Ishikawa (cell line): ENCODE results near the gene LRRC59.
A peak's percentile ranks its signal among the peaks of the same experiment; 100 is the strongest.

ENCODE experiments used
- CEBPB ChIP-seq: IDR thresholded peaks from 2 replicates; pipeline ENCODE4 v1.6.1; 2012
- CREB1 ChIP-seq: IDR thresholded peaks from 2 replicates; pipeline ENCODE4 v1.6.1; 2012; ENCODE audit warnings: low read depth
- EGR1 ChIP-seq: IDR thresholded peaks from 2 replicates; pipeline ENCODE4 v1.6.1; 2012
- EP300 ChIP-seq: IDR thresholded peaks from 2 replicates; pipeline ENCODE4 v1.6.1; 2012; ENCODE audit warnings: borderline replicate concordance
- FOXM1 ChIP-seq: IDR thresholded peaks from 2 replicates; pipeline ENCODE4 v1.6.1; 2012; ENCODE audit warnings: low read depth, borderline replicate concordance
- NFIC ChIP-seq: IDR thresholded peaks from 2 replicates; pipeline ENCODE4 v1.6.1; 2012
- RAD21 ChIP-seq: IDR thresholded peaks from 2 replicates; pipeline ENCODE4 v1.6.1; 2012; ENCODE audit warnings: low read depth
- TAF1 ChIP-seq: IDR thresholded peaks from 2 replicates; pipeline ENCODE4 v1.6.1; 2012; ENCODE audit warnings: low read depth, mild to moderate bottlenecking
- TCF12 ChIP-seq: IDR thresholded peaks from 2 replicates; pipeline ENCODE4 v1.6.1; 2012; ENCODE audit warnings: low read depth
- TEAD4 ChIP-seq: IDR thresholded peaks from 2 replicates; pipeline ENCODE4 v1.6.1; 2012
- YY1 ChIP-seq: IDR thresholded peaks from 2 replicates; pipeline ENCODE4 v1.6.1; 2012; ENCODE audit warnings: low read depth
- ZBTB7A ChIP-seq: IDR thresholded peaks from 2 replicates; pipeline ENCODE4 v1.6.1; 2012; ENCODE audit warnings: low read depth
- TF ChIP-seq, protein P1 (sequence below): IDR thresholded peaks from 2 replicates; pipeline ENCODE4 v1.6.1; 2012
- TF ChIP-seq, protein P2 (sequence below): IDR thresholded peaks from 2 replicates; pipeline ENCODE4 v1.6.1; 2012
- TF ChIP-seq, protein P3 (sequence below): IDR thresholded peaks from 2 replicates; pipeline ENCODE4 v1.6.1; 2012; ENCODE audit warnings: low read depth, mild to moderate bottlenecking

Gene LRRC59

DNA sequence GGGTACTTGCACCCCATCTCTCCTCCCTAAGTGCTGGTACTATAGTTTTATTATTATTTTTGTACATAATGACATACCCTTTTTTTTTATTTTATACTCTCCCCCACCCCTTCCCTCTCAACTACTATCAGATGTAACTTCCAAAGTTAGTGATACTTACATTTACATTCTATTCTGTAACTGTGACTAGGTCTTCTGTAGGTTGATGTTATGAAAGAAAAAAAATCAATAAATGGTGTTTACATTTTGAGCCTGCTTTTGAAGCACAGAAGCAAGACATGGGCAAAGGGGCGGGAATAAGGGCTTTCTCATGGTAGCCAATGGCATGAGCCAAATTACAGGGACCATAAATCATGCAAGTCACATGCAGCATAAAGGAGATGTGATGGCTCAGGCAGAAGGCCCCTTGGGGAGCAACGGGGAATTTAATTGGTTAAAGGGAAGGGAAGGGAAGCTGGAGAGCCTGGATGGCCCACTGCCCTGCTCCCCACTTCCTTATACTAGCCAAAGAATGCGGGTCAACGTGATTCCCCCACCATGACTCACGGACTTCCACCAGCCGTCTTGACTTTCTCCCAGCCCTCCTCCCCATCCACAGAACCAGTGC lies 26.3 kb upstream of the LRRC59 start:
- TF ChIP-seq, protein P1, sequence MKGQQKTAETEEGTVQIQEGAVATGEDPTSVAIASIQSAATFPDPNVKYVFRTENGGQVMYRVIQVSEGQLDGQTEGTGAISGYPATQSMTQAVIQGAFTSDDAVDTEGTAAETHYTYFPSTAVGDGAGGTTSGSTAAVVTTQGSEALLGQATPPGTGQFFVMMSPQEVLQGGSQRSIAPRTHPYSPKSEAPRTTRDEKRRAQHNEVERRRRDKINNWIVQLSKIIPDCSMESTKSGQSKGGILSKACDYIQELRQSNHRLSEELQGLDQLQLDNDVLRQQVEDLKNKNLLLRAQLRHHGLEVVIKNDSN, result peak; percentile 85
- TF ChIP-seq ZBTB7A (no peak; the same call in 1 of the 2 replicates), CEBPB (no peak), TEAD4 (peak; percentile 93), TCF12 (peak; percentile 79), FOXM1 (no peak), NFIC (peak; percentile 52), EGR1 (no peak), RAD21 (no peak), EP300 (peak; percentile 66), YY1 (no peak), TAF1 (no peak), CREB1 (no peak)
- TF ChIP-seq, protein P2, sequence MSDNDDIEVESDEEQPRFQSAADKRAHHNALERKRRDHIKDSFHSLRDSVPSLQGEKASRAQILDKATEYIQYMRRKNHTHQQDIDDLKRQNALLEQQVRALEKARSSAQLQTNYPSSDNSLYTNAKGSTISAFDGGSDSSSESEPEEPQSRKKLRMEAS, result peak; percentile 72
- TF ChIP-seq, protein P3, sequence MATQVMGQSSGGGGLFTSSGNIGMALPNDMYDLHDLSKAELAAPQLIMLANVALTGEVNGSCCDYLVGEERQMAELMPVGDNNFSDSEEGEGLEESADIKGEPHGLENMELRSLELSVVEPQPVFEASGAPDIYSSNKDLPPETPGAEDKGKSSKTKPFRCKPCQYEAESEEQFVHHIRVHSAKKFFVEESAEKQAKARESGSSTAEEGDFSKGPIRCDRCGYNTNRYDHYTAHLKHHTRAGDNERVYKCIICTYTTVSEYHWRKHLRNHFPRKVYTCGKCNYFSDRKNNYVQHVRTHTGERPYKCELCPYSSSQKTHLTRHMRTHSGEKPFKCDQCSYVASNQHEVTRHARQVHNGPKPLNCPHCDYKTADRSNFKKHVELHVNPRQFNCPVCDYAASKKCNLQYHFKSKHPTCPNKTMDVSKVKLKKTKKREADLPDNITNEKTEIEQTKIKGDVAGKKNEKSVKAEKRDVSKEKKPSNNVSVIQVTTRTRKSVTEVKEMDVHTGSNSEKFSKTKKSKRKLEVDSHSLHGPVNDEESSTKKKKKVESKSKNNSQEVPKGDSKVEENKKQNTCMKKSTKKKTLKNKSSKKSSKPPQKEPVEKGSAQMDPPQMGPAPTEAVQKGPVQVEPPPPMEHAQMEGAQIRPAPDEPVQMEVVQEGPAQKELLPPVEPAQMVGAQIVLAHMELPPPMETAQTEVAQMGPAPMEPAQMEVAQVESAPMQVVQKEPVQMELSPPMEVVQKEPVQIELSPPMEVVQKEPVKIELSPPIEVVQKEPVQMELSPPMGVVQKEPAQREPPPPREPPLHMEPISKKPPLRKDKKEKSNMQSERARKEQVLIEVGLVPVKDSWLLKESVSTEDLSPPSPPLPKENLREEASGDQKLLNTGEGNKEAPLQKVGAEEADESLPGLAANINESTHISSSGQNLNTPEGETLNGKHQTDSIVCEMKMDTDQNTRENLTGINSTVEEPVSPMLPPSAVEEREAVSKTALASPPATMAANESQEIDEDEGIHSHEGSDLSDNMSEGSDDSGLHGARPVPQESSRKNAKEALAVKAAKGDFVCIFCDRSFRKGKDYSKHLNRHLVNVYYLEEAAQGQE, result no peak

DNA sequence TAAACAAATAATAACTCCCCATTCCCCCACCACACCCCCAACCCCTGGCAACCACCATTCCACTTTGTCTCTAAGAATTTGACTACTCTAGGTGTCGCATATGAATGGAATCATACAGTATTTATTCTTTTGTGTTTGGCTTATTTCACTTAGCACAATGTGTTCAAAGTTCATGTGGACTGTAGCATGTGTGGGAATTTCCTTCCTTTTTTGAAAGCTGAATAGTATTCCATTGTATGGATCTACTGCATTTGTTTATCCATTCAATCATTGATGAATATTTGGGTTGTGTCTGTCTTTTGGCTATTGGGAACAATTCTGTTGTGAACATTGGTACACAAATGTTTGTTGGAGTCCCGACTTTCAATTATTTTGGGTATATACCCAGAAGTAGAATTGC lies 25.4 kb upstream of the LRRC59 start:
- TF ChIP-seq TAF1 (no peak), RAD21 (no peak), CEBPB (no peak), NFIC (no peak), EP300 (no peak), YY1 (no peak), TEAD4 (no peak), TCF12 (no peak), EGR1 (no peak), CREB1 (no peak), ZBTB7A (no peak)
- TF ChIP-seq, protein P3, result no peak
- TF ChIP-seq, protein P2, result no peak
- TF ChIP-seq, protein P1, result no peak

DNA sequence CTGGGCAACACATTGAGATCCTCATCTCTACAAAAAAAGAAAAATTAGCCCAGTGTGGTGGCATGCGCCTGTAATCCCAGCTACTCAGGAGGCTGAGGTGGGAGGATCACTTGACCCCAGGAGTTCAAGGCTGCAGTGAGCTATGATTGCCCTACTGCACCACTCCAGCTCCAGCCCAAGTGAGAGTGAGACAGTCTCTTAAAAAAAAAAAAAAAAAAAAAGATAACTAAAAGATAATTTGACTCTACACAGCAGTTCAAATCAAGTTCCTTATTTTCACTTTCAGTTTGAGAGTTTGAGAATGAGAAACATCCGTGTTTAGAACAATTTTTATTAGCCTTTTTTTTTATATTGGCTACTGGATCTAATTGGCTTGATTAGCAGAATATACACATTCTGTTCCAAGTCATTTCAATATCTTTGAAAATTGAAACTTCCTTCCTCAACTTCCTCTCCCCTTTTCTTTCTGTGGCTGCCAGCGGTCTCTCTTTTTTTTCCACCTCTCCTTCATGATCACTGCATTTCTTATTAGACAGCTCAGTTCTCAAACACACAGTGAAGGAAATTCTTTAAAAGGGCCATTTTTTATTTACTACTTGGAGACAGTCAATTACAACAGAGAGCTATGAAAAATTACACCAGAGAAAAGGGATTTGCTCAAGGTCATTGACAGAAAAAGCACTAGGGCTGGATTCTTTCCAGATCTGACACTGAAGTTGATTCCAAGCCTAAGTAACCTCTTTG lies 24.2 kb upstream of the LRRC59 start:
- TF ChIP-seq YY1, result no peak
- no peak for TF ChIP-seq CREB1
- no peak for TF ChIP-seq RAD21
- TF ChIP-seq TAF1, result no peak
- no peak for TF ChIP-seq EP300
- TF ChIP-seq, protein P3, result no peak
- no peak for TF ChIP-seq ZBTB7A
- no peak for TF ChIP-seq EGR1
- TF ChIP-seq TCF12, result no peak
- TF ChIP-seq TEAD4, result no peak
- no peak for TF ChIP-seq FOXM1

DNA sequence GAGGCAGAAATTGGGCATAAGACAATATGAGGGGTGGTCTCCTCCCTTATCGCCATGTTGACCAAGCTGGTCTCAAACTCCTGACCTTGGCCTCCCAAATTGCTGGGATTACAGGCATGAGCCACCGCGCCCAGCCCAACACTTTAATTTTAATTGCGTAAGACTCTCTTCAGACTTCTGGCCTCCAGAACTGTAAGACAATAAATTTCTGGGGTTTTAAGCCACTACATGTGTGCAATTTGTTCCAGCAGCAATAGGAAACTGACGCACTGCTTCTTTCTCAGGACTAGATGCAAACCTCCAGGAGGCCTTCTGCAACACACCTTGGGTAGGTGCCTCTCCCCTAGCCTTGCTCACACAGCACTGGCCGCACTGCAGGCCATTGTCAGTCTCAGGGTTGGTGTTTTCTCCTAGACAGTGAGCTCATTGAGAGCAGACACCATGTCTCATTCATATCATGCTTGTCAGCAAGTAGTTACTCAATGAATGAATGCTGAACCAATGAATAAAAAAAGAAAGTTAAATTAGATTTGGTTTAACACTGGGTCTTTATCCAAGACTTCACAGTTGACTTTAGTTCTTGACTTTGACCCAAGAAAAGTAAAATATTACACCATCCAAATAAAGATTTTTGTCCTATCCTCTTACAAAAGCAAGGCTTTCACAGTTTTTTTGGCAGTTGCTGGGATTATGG lies 23.2 kb upstream of the LRRC59 start:
- 0 out of 2 replicates have a peak, but pooled peaks have one; percentile 48 for TF ChIP-seq CEBPB
- no peak for TF ChIP-seq RAD21
